GM23248 (cell line): ENCODE data around the gene LRMDA. TPM values are rescaled to one million over a fixed set of nuclear protein-coding genes. Genes with fewer than 3 reads are reported as not detected.

Source experiments
- DNase-seq: peaks from one replicate; pipeline ENCODE4 v3.0.0-alpha.2; 2015
- H2AFZ ChIP-seq: fragments of 200-600 bp; sonication (generic); 2 replicates; pipeline ENCODE4 v1.6.1; 2016; ENCODE audit warnings: antibody characterized with exemption
- H3F3A ChIP-seq: fragments of 200-600 bp; sonication (generic); 2 replicates; pipeline ENCODE4 v1.6.1; 2016; ENCODE audit warnings: mild to moderate bottlenecking, antibody characterized with exemption, mixed run types; ENCODE audit not compliant: insufficient read depth
- H3K27ac ChIP-seq: fragments of 200-600 bp; sonication (generic); 2 replicates; pipeline ENCODE4 v1.5.1; 2016; ENCODE audit warnings: mild to moderate bottlenecking
- H3K27me3 ChIP-seq: fragments of 200-600 bp; sonication (generic); replicated peaks from 2 replicates; pipeline ENCODE4 v1.6.1; 2016; ENCODE audit warnings: mild to moderate bottlenecking; ENCODE audit not compliant: insufficient read depth
- H3K36me3 ChIP-seq: fragments of 200-600 bp; sonication (generic); 2 replicates; pipeline ENCODE4 v1.6.1; 2016; ENCODE audit warnings: low read depth, mild to moderate bottlenecking
- H3K4me1 ChIP-seq: fragments of 200-600 bp; sonication (generic); 2 replicates; pipeline ENCODE4 v1.6.1; 2016; ENCODE audit warnings: mild to moderate bottlenecking; ENCODE audit not compliant: insufficient read depth
- H3K4me2 ChIP-seq: fragments of 200-600 bp; sonication (generic); one replicate; pipeline ENCODE4 v1.6.1; 2016; ENCODE audit warnings: mild to moderate bottlenecking; ENCODE audit not compliant: unreplicated experiment
- H3K4me3 ChIP-seq: fragments of 200-600 bp; sonication (generic); 2 replicates; pipeline ENCODE4 v1.5.1; 2016; ENCODE audit warnings: mild to moderate bottlenecking
- H3K79me2 ChIP-seq: fragments of 200-600 bp; sonication (generic); 2 replicates; pipeline ENCODE4 v1.6.1; 2016; ENCODE audit warnings: mild to moderate bottlenecking; ENCODE audit not compliant: insufficient read depth
- H3K9ac ChIP-seq: fragments of 200-600 bp; sonication (generic); 2 replicates; pipeline ENCODE4 v1.6.1; 2016; ENCODE audit warnings: mild to moderate bottlenecking
- H3K9me2 ChIP-seq: fragments of 200-600 bp; sonication (generic); 2 replicates; pipeline ENCODE4 v1.6.1; 2016; ENCODE audit warnings: mixed run types, mild to moderate bottlenecking, moderate library complexity; ENCODE audit not compliant: insufficient read depth
- H3K9me3 ChIP-seq: fragments of 200-600 bp; sonication (generic); one replicate; pipeline ENCODE4 v1.6.1; 2017; ENCODE audit warnings: low read depth
- H4K20me1 ChIP-seq: fragments of 200-600 bp; sonication (generic); 2 replicates; pipeline ENCODE4 v1.6.0; 2016; ENCODE audit not compliant: insufficient read depth
- EZH2 ChIP-seq: fragments of 200-600 bp; sonication (generic); IDR thresholded peaks from 2 replicates; pipeline ENCODE4 v1.6.1; 2018; ENCODE audit warnings: antibody characterized with exemption, mild to moderate bottlenecking; ENCODE audit not compliant: insufficient read depth, poor library complexity, severe bottlenecking
- EZH2phosphoT487 ChIP-seq: fragments of 200-600 bp; sonication (generic); IDR thresholded peaks from 2 replicates; pipeline ENCODE4 v1.6.1; 2018; ENCODE audit warnings: antibody characterized with exemption, moderate library complexity, mild to moderate bottlenecking, low read depth; ENCODE audit not compliant: insufficient read depth
- WGBS, 2 experiments: methylation state at CpG; one replicate each; pipeline ENCODE4 v1.1.6; 2015 to 2017; ENCODE audit warnings: low lambda C conversion rate in 2 of 2, low coverage in 1 of 2; ENCODE audit errors: missing lambda C conversion rate in 2 of 2; 5-methylcytosine and 5-hydroxymethylcytosine counted together
- in situ Hi-C: fragments of 300-500 bp; cut with MboI; formaldehyde crosslinking; loops from 2 replicates; pipeline ENCODE4 v1.15.0; 2020
- polyA plus RNA-seq: library from polyadenylated mRNA; unstranded; fragments of >200 nt; fragmentation: Nextera tagmentation; extraction: Ambion mirVana; gene quantifications from 2 replicates; pipeline ENCODE4 v1.2.1, GENCODE V29; 2016
- total RNA-seq: library from RNA; depleted of rRNA; stranded (reverse); fragments of >200 nt; shearing (Covaris generic); gene quantifications from 2 replicates; pipeline ENCODE4 v1.2.3, GENCODE V29; 2014

The LRMDA gene
- total and polyA plus RNA-seq, 2 experiments from 2014 or later = 2.6 TPM; not detected in 1

DNA sequence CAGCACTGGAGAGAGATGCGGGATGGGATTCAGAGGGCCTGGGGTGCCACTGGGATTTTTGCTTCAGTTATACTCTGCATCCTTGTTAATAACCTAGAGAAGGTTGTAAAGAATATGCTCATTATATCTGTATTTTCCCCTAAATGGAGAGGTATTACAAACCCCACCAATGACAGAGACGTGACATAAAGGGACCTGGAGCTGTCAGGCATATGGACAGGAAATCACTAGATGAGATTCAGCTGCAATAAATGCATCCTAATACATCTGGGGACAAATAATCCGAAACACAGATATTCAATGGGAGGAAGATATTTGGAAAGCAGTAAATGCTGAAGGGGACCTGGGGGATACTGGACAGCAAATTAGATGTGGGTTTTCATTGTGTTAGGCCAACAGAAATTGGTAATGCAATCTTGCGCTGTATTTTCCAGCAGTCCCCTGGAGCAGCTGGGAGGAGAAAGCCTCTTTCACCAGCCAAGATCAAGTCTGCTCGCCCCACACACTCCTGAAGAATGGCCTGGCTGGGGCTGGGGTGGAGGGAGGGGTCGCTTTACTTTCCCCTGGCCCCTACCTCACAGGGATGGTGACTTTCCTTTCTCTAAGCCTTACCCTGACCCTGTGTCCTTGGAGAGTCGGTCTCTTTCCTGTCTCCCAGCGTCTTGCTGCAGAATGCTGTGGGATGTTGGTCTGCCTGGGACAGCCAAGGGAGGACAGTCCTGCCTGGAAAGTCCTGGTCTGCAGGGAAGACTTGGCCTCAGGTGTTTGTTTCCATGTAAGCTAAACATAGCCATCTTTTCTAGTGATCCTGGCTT is 653.8 kb downstream of the LRMDA start:
- Histone ChIP-seq H4K20me1 (no peaks in the 10 kb centered on the region), H3K27ac (no peak overlapping the region), H3K9me2 (no peaks in the 10 kb centered on the region), H3K4me1 (peaks cover 15% of the 10 kb centered on the region), H3K4me2 (no peak overlapping the region), H3K27me3 (no peaks in the 10 kb centered on the region), H3K9me3 (no peaks in the 10 kb centered on the region), H3K4me3 (no peak overlapping the region), H3K79me2 (no peaks in the 10 kb centered on the region), H2AFZ (no peak overlapping the region), H3F3A (peaks cover 26% of the 10 kb centered on the region), H3K36me3 (no peaks in the 10 kb centered on the region), H3K9ac (no peak overlapping the region)
- DNase-seq = no peak
- in situ Hi-C loops = no loop called here
- 96 to 98% methylated on average over 8 of the region's 8 CpGs for WGBS, 2 experiments
- TF ChIP-seq EZH2 (no peak), EZH2phosphoT487 (no peak)

- no peak for TF ChIP-seq EZH2
- no peak for TF ChIP-seq EZH2phosphoT487
- DNase-seq = peak; percentile 17
- no peak overlapping the region for H3K4me3 ChIP-seq
- no peaks in the 10 kb centered on the region for H3K9me2 ChIP-seq
- no peak overlapping the region for H3K27ac ChIP-seq
- no peak overlapping the region for H2AFZ ChIP-seq
- H3K27me3 ChIP-seq = no peaks in the 10 kb centered on the region
- H3K4me2 ChIP-seq = no peak overlapping the region
- peaks cover 15% of the 10 kb centered on the region for H3K4me1 ChIP-seq
- no peaks in the 10 kb centered on the region for H3K79me2 ChIP-seq
- no peaks in the 10 kb centered on the region for H3K36me3 ChIP-seq
- H3F3A ChIP-seq = peaks cover 26% of the 10 kb centered on the region
- in situ Hi-C loops = no loop called here
- H3K9me3 ChIP-seq = no peaks in the 10 kb centered on the region
- H3K9ac ChIP-seq = no peak overlapping the region
- WGBS, 2 experiments = 94 to 96% methylated on average over 4 of the region's 4 CpGs
- H4K20me1 ChIP-seq = no peaks in the 10 kb centered on the region
Observed at GRCh38 chr10:76085817-76086167, 654.4 kb downstream of the LRMDA start.

DNA sequence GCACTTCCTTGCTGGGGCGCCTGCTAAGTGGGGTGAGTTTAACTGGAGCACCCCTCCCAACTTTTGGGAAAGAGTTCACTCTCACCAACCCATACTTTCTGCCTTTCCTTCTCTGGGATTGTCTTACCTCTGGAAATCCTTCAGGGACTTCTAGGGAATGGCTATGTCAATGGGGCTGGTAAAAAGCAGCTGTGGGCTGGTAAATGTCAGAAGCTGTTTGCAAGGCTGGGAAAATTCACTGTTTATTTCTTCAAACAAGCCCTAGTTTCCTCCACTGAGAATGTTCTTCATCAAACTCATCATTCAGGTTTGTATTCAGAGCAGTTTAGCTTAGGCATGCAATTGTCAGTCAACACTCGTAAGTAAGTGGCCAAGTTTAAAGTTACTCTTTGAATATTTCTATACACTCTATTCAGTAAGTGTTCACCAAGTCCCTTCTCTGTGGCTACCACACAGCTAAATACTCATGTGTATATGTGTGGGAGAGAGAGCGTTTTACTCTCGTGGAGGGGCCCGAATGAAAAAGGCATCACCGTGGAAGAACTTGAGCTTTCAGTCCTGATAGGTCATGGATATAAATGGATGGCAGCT is 654.8 kb downstream of the LRMDA start:
- Histone ChIP-seq H3K79me2 (no peaks in the 10 kb centered on the region), H3K4me1 (peaks cover 15% of the 10 kb centered on the region), H3F3A (peaks cover 26% of the 10 kb centered on the region), H3K9me3 (no peaks in the 10 kb centered on the region), H3K36me3 (no peaks in the 10 kb centered on the region), H3K9ac (no peak overlapping the region), H2AFZ (no peak overlapping the region), H3K4me3 (peak overlapping the region; percentile 15), H4K20me1 (no peaks in the 10 kb centered on the region), H3K9me2 (no peaks in the 10 kb centered on the region), H3K27me3 (no peaks in the 10 kb centered on the region), H3K4me2 (peak overlapping the region; percentile 49), H3K27ac (peak overlapping the region; percentile 19; the same call in 1 of the 2 replicates)
- 26% methylated on average over 6 of the region's 6 CpGs for WGBS, 2 experiments
- TF ChIP-seq EZH2phosphoT487 (no peak), EZH2 (no peak)
- in situ Hi-C loops = no loop called here
- no peak for DNase-seq

DNA sequence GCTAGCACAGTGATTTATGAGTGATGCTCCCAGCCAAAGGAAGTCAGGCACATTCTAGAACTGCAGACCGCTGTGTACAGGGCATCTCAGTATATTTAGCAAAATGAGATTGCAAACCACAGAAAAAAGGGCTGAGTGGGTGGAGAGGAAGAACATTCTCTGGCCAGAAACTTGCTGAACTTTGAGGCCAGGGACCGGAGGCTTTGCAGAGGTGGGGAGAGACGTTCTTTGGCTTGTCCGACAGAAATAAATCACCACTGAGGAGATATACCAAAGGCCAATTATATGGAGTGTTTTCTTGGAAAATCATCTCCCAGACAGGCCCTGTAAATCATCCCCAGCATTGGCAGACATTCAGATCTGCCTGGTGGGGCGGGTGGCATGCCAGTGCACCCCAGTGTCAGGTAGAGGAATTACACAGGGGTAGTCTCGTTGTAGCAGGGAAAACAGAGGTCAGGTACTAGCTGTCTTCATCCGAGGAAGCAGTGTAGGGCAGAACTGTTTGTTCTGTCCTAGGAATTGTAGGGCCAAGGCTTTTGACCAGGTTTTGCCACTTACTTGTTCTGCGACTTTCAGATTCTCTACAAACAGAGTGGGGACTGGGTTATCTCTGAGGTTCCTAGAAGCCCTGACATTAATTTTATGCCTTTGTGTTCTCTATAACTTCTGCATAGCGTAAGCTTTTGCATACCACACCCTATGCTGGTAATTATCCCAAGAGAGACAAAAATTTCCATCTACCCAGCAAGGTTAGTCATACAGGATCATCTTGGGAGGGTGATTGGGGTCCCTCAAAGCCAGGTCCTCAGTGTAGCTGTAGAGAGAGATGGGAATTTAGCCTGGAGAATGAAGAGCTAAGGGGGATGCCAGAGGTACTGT is 655.6 kb downstream of the LRMDA start:
- Histone ChIP-seq H3K9ac (no peak overlapping the region), H3K4me1 (peaks cover 15% of the 10 kb centered on the region), H3K4me2 (peak overlapping the region; percentile 49), H3K79me2 (no peaks in the 10 kb centered on the region), H3K27me3 (no peaks in the 10 kb centered on the region), H3K9me3 (no peaks in the 10 kb centered on the region), H3K4me3 (peak overlapping the region; percentile 15), H3K36me3 (no peaks in the 10 kb centered on the region), H3F3A (peaks cover 26% of the 10 kb centered on the region), H2AFZ (no peak overlapping the region), H3K9me2 (no peaks in the 10 kb centered on the region), H3K27ac (peak overlapping the region; percentile 19; the same call in 1 of the 2 replicates), H4K20me1 (no peaks in the 10 kb centered on the region)
- WGBS, 2 experiments = 26 to 33% methylated on average over 9 of the region's 9 CpGs
- DNase-seq = peak; percentile 74
- in situ Hi-C loops = no loop called here
- TF ChIP-seq EZH2 = no peak
- TF ChIP-seq EZH2phosphoT487 = no peak
